Chondrocyte (in vitro differentiated cells): ENCODE results near the gene GDAP1L1. TPM values are rescaled to one million over a fixed set of nuclear protein-coding genes. Genes with fewer than 3 reads are reported as not detected.

Experiments used
- DNase-seq: peaks from one replicate; pipeline ENCODE4 v3.0.0; 2021; ENCODE audit warnings: mixed read lengths, low spot score
- H3K27ac Mint-ChIP-seq: one replicate; pipeline ENCODE4 v1.8.0; 2021; ENCODE audit warnings: mild to moderate bottlenecking, moderate library complexity, mixed read lengths; ENCODE audit not compliant: unreplicated experiment
- H3K27me3 Mint-ChIP-seq: 2 replicates; pipeline ENCODE4 v1.8.0; 2021; ENCODE audit warnings: low read depth, mixed read lengths
- H3K36me3 Mint-ChIP-seq: 2 replicates; pipeline ENCODE4 v1.8.0; 2021; ENCODE audit warnings: low read depth, mixed read lengths
- H3K4me1 Mint-ChIP-seq: 2 replicates; pipeline ENCODE4 v1.8.0; 2021; ENCODE audit warnings: low read depth, mild to moderate bottlenecking, mixed read lengths
- H3K4me3 Mint-ChIP-seq: one replicate; pipeline ENCODE4 v1.8.0; 2021; ENCODE audit warnings: mild to moderate bottlenecking, moderate library complexity, mixed read lengths; ENCODE audit not compliant: unreplicated experiment
- H3K9me3 Mint-ChIP-seq: 2 replicates; pipeline ENCODE4 v1.8.0; 2021; ENCODE audit warnings: low read depth, mixed read lengths
- CTCF ChIP-seq: fragments of 200-600 bp; sonication (generic); IDR thresholded peaks from 2 replicates; pipeline ENCODE4 v1.5.0; 2021; ENCODE audit warnings: antibody characterized with exemption, mild to moderate bottlenecking, moderate library complexity
- total RNA-seq: library from RNA; stranded (reverse); gene quantifications from 3 replicates; pipeline ENCODE4 v1.2.1, GENCODE V29; 2021

Gene GDAP1L1
- total RNA-seq, 1 donor from 2014 or later = not detected

- Mint-ChIP-seq H3K9me3 (no peaks in the 10 kb centered on the region), H3K4me1 (no peaks in the 10 kb centered on the region), H3K27me3 (no peaks in the 10 kb centered on the region), H3K27ac (no peak overlapping the region), H3K4me3 (no peak overlapping the region), H3K36me3 (peaks cover 1% of the 10 kb centered on the region)
- DNase-seq = no peak
- no peak for TF ChIP-seq CTCF
Measured at GRCh38 chr20:44302736-44303135, 55.6 kb downstream of the GDAP1L1 start.

GRCh38 chr20:44304383-44304782 is 57.3 kb downstream of the GDAP1L1 start:
- peaks cover 1% of the 10 kb centered on the region for H3K36me3 Mint-ChIP-seq
- no peak for TF ChIP-seq CTCF
- no peak for DNase-seq
- H3K4me1 Mint-ChIP-seq = peaks cover under 1% of the 10 kb centered on the region
- no peaks in the 10 kb centered on the region for H3K27me3 Mint-ChIP-seq
- no peak overlapping the region for H3K27ac Mint-ChIP-seq
- no peaks in the 10 kb centered on the region for H3K9me3 Mint-ChIP-seq
- no peak overlapping the region for H3K4me3 Mint-ChIP-seq

- peaks cover 17% of the 10 kb centered on the region for H3K4me1 Mint-ChIP-seq
- no peaks in the 10 kb centered on the region for H3K9me3 Mint-ChIP-seq
- H3K36me3 Mint-ChIP-seq = peaks cover 1% of the 10 kb centered on the region
- H3K27me3 Mint-ChIP-seq = no peaks in the 10 kb centered on the region
- no peak overlapping the region for H3K27ac Mint-ChIP-seq
- TF ChIP-seq CTCF = no peak
- DNase-seq = no peak
- H3K4me3 Mint-ChIP-seq = no peak overlapping the region
Measured at GRCh38 chr20:44306927-44307326, 59.8 kb downstream of the GDAP1L1 start.

- H3K27ac Mint-ChIP-seq = peak overlapping the region; percentile 66
- DNase-seq = no peak
- peaks cover 17% of the 10 kb centered on the region for H3K4me1 Mint-ChIP-seq
- no peaks in the 10 kb centered on the region for H3K27me3 Mint-ChIP-seq
- H3K4me3 Mint-ChIP-seq = peak overlapping the region; percentile 86
- H3K36me3 Mint-ChIP-seq = no peaks in the 10 kb centered on the region
- H3K9me3 Mint-ChIP-seq = no peaks in the 10 kb centered on the region
- TF ChIP-seq CTCF = no peak
Measured at GRCh38 chr20:44309763-44310663, 62.9 kb downstream of the GDAP1L1 start.

- peak; percentile 98 for TF ChIP-seq CTCF
- Mint-ChIP-seq H3K4me1 (peaks cover 17% of the 10 kb centered on the region), H3K27me3 (no peaks in the 10 kb centered on the region), H3K9me3 (no peaks in the 10 kb centered on the region), H3K4me3 (peak within 1 kb of the TSS; percentile 86), H3K36me3 (no peaks in the 10 kb centered on the region), H3K27ac (peak within 1 kb of the TSS; percentile 73)
- DNase-seq = peak; percentile 100
Measured at GRCh38 chr20:44310664-44311639, 63.8 kb downstream of the GDAP1L1 start, which contains the start of gene FITM2. TSS of gene FITM2 (minus strand) at chr20:44311202. CDS start at chr20:44311148, 54 bp downstream.
